ENCODE results near the gene ITGB7.

The ITGB7 gene

GRCh38 chr12:53196486-53196885, 10.6 kb downstream of the ITGB7 start:
- no peak for DNase-seq (ENCODE audit: low read depth)

- no peak for DNase-seq (ENCODE audit: low read depth)
These were observed 11.3 kb downstream of the ITGB7 start for GRCh38 chr12:53195516-53196420.

- DNase-seq (ENCODE audit: low read depth), result no peak
These were observed 12.1 kb downstream of the ITGB7 start for GRCh38 chr12:53194973-53195372.

DNA sequence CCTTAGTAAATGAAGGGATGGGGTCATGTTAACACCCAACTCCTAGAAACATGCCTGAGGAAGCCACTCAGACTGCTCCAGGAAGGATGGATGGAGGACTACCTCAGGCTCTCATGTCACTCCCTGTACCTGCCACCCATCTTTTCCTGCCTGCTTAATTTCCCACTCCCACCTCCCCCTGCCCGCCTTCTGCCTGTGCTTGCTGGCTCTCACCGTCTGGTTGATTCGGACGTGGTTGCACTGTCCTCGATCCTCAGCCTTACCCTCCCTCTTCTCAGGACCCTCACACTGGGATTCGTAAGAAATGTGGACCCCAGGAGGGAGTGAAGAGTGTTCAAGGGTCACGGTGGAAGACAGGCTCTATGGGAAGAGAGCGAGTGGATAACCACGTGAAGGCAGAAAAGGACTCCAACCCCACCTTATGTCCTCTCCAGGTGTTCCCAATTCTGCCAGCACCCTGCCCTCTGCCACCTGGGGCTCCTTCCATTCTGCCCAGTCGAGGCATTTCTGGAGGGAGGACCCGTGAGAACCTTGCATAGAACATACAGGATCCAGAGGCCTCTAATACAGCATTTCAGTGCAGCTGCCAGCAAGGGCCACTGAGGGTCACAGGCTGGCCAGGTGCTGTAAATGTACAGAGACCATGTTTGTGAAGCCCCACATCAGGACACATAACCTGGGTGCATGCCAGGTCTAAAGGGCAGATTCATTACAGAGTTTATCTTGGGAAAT, 12.9 kb downstream of the ITGB7 start:
- DNase-seq (ENCODE audit: low read depth), result no peak

DNA sequence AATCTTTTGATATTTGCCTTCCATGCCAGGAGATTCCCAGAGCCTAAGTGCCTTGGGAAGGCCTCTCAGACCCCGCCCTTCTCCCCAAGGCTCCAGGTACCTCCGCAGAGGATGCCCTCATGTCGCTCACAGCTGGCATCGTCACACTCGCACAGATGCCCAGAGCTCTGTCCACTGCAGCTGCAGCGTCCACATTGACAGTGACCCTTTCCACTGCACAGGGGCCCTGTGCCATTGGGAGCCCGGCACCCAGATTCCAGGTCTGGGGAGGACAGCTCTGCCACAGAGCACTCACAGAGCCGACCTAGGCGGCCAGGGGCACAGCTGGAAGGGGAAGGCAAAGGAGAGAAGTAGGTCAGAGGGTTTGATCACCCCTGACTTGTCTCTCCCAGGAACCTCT, 14.0 kb downstream of the ITGB7 start:
- no peak for DNase-seq (ENCODE audit: low read depth)

GRCh38 chr12:53192531-53193021, 14.5 kb downstream of the ITGB7 start:
- DNase-seq (ENCODE audit: low read depth), result no peak

DNA sequence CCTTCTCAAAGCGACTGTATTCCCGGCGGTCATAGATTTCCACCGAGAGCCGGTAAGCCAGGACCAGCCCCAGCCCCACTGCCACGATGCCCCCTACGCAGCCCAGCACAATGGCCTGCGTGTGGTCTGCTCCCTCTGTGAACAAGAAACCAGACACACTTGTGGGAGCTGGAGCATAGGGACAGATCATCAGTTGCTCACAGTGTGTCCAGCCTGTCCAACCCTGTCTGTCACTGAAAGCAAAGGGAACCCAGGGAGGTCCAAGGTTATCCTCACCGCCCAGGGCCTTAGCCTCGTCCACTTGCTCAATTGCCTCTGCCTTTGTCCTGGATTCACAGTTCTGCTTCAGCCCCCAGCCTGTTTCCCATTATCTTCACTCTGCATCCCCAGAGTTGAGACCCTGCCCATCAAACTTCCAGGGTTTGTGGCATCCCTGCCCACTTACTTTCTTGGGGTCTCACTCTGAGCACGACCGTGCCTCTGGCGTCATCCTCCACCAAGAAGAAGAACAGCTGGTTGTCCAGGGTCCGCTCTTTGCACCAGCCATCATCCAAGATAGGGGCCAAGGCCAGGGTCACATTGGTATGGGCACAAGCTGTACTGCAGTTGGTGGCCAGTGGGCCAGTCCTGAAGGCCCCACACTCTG, 15.0 kb downstream of the ITGB7 start:
- DNase-seq (ENCODE audit: low read depth), result no peak

GRCh38 chr12:53191096-53191884, 15.8 kb downstream of the ITGB7 start:
- no peak for DNase-seq (ENCODE audit: low read depth)

DNA sequence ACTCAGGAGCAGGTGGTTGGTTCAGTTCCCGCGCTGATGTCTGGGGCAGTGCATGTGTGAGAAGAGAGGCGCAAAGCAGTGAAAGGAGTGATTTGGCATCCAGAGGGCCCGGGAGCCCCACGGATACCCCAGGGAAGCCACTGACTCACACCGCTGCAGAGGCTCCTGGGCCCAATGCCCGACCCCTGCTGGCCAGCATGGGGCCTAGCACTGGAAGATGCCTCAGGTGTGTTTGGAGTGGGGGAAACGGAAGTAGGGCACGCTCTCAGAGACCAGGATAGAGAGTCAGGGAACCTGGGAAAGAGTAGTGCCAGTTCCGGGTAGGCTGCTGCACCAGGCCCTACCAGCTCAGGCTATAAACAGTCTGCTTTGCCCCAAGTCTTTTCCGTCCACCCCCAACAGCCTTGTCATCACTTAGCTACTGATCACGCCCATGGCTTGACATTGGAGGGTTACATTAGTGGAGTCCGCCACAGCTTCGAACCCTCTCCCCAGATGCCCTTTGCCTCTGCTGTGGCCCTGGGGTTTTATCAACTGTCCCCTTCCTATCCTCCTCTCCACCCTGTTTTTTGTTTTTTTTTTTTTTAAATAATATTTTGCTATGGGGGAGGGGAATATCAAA, 16.8 kb downstream of the ITGB7 start:
- no peak for DNase-seq (ENCODE audit: low read depth)

GRCh38 chr12:53187145-53187899, 19.7 kb downstream of the ITGB7 start:
- DNase-seq (ENCODE audit: low read depth), result no peak

DNA sequence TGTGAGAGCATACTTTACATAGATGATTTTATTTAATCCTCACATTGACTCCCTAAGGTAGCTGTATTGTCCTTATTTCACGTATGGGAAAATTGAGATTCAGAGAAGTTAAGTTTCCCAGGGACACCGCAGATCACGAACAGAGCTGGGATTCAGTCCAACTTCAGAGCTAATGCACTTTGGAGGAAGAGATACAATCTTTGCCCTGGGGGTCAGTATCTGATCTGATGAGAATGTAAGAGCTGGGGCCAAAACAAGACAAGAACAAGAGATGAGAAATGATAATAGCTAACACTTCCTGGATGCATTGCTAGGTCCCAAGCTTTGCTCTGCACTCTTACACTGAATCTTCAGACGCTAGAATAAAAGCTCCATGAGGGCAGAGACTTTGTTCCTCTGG, 20.3 kb downstream of the ITGB7 start:
- DNase-seq (ENCODE audit: low read depth), result no peak

GRCh38 chr12:53185582-53186153, 21.4 kb downstream of the ITGB7 start:
- no peak for DNase-seq (ENCODE audit: low read depth)

- DNase-seq (ENCODE audit: low read depth), result no peak
These were observed 22.2 kb downstream of the ITGB7 start for GRCh38 chr12:53184828-53185227.

DNA sequence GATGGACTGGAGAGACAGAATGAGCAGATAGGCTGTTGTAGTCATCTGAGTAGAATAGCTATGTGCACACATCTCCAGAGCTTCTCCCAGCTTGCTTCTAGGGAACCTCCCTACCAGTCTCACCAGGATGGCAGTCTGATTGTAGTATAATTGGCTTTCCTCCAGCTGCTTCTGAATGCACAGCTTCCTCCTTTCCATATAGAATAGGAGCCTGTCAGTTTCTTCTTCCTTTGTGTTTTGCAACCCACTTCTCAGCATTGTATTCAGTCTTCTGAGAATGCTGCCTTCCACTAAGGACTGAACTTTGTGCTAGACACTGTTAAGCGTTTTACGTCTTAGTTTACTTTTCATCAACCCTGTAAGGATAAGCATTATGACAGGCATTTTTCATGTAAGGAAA, 24.1 kb downstream of the ITGB7 start:
- no peak for DNase-seq (ENCODE audit: low read depth)

DNA sequence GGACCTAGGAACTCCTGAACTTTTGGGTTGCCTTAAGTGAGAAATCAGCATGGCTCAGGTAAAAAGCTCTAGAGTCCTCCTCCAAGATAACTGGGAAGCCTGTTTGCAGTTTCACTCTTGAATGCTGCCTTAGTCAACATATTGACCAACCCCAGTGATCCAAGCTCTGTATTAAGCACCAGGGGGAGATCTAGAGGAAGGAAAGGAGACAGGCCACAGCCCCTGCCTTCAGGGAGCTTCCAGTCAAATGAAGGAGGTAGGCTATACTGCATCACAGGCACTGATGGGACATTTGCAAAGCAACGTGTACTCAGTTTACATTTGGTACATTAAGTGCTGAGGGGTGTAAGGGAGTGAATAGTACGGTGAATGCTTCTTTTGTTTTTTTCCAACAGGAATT, 25.1 kb downstream of the ITGB7 start:
- DNase-seq (ENCODE audit: low read depth), result no peak

DNA sequence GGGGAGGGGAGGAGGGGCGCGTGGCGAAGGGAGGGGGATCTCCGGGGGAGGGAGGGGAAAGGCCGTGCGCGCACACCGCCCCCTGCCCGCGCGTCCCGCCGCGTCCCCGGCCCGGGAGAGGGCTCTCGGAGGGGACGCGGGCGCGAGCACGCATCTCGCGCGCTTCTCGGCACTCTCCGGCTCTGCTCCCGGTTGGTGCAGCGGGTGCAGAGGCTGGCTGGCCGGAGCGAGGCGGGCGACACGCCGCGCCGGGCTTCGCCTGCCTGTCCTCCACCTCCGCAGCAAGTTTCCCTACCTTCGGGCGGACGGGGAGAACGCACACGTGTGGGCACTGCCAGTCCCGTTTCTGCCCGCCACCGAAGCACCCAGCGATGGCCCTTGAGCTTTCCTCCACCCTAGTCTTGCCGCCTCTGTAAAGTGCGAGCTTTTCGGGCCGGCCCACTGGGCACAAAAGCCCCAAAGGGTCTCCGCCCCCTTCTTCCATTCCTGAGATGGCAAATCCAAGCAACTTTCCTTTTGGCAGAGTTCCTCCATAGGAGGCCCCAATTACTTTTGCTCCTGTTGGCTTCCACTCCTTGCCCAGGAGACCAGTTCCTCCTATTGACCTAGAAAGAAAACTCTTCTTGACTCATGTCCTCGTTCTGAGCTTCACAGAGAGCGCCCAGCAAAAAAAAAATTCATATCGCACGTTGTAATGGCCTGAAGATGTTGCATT, 26.0 kb downstream of the ITGB7 start:
- DNase-seq (ENCODE audit: low read depth), result no peak

GRCh38 chr12:53180220-53180930, 26.7 kb downstream of the ITGB7 start, which contains the start of the genes CSAD and ZNF740:
Gene CSAD (minus strand): TSS chr12:53180925. CDS start chr12:53173470, 7,455 bp downstream.
Gene ZNF740 (plus strand): TSS chr12:53180722. CDS start chr12:53181984, 1,262 bp downstream.
- DNase-seq (ENCODE audit: low read depth), result peak; percentile 98

- no peak for DNase-seq (ENCODE audit: low read depth)
These were observed 27.3 kb downstream of the ITGB7 start for GRCh38 chr12:53179687-53180219.
